Measurements from ENCODE around the gene CCDC192. TPM values are rescaled to one million over a fixed set of nuclear protein-coding genes. Genes with fewer than 3 reads are reported as not detected.

The CCDC192 gene
- total and polyA plus RNA-seq, 2 of the 4 experiments (the other 2 are of a cell fraction), result not detected

GRCh38 chr5:127776477-127776876 lies 73.3 kb downstream of the CCDC192 start:
- H2BK15ac ChIP-seq (ENCODE audit: low read depth, low read length), result no peak overlapping the region
- H2BK20ac ChIP-seq (ENCODE audit: low read depth, low read length), result no peak overlapping the region
- H3K9ac ChIP-seq (ENCODE audit: low read depth, low read length), result no peak overlapping the region
- H2BK120ac ChIP-seq (ENCODE audit: low read depth, low read length), result no peak overlapping the region
- H3K79me1 ChIP-seq (ENCODE audit: low read depth in 1 of 2, low read length in 2 of 2), result no peaks in the 10 kb centered on the region
- no CpG with 5 or more reads among the region's 4 CpGs for WGBS, 2 experiments (ENCODE audit: extremely low coverage in 2 of 2, insufficient read length in 1 of 2)
- H2BK5ac ChIP-seq (ENCODE audit: low read depth, low read length, poor library complexity, severe bottlenecking), result no peak overlapping the region
- H3K23ac ChIP-seq (ENCODE audit: low read depth, low read length), result no peak overlapping the region
- no peak overlapping the region for H4K8ac ChIP-seq (ENCODE audit: low read depth in 2 of 2, low read length in 2 of 2)
- no peak overlapping the region for H4K5ac ChIP-seq (ENCODE audit: low read depth, low read length)
- no peaks in the 10 kb centered on the region for H4K20me1 ChIP-seq (ENCODE audit: insufficient read depth, low read length)
- no peaks in the 10 kb centered on the region for H3K4me1 ChIP-seq (ENCODE audit: control insufficient read depth, insufficient read depth, low read length)
- H3K56ac ChIP-seq (ENCODE audit: extremely low read depth, insufficient read depth, low read length), result no peak overlapping the region
- TF ChIP-seq RFX5 (IDR thresholded peaks at IDR 0.05; ENCODE audit: low read depth, low read length), result no peak
- TF ChIP-seq RCOR1 (IDR thresholded peaks at IDR 0.05; ENCODE audit: insufficient replicate concordance, low read length), result no peak
- TF ChIP-seq ELK1 (IDR thresholded peaks at IDR 0.05; ENCODE audit: borderline replicate concordance, low read depth, low read length), result no peak
- TF ChIP-seq RAD21 (IDR thresholded peaks at IDR 0.05; ENCODE audit: low read length), result no peak
- no peak for TF ChIP-seq SMC3 (IDR thresholded peaks at IDR 0.05; ENCODE audit: low read depth, low read length)
- TF ChIP-seq BHLHE40 (IDR thresholded peaks at IDR 0.05; ENCODE audit: low read depth, low read length), result no peak
- TF ChIP-seq POLR2A (IDR thresholded peaks at IDR 0.05; ENCODE audit: low read depth, low read length), result no peak
- no peak for TF ChIP-seq CTCF (conservative IDR thresholded peaks at IDR 0.05; ENCODE audit: low read depth, low read length)
- H2AK5ac ChIP-seq (ENCODE audit: low read depth, low read length), result no peak overlapping the region
- H3K4ac ChIP-seq (ENCODE audit: low read depth, low read length), result no peak overlapping the region
- H4K91ac ChIP-seq (ENCODE audit: insufficient read depth, low read depth, low read length), result no peak overlapping the region
- in situ Hi-C loops (cut with MboI; ENCODE audit: low sequenced_read_pairs), result no loop called here
- ChIA-PET POLR2A (ENCODE audit: unreplicated experiment) (no interaction called here), CTCF (no interaction called here)
- H3K36me3 ChIP-seq (ENCODE audit: control insufficient read depth, insufficient read depth, low read length), result no peaks in the 10 kb centered on the region
- no peaks in the 10 kb centered on the region for H3K9me1 ChIP-seq (ENCODE audit: insufficient read depth, low read length)
- H3K4me2 ChIP-seq (ENCODE audit: low read depth, low read length), result no peak overlapping the region
- dilution Hi-C loops (cut with HindIII; ENCODE audit: low sequenced_read_pairs, unreplicated experiment), result no loop called here
- no peak overlapping the region for H3K18ac ChIP-seq (ENCODE audit: low read depth, low read length)
- BruUV-seq (replicated peaks), result no TSS peak
- no peak for ATAC-seq (ENCODE audit: low read depth)
- H2AK9ac ChIP-seq (replicated peaks; ENCODE audit: low read depth, low read length, poor library complexity), result no peak overlapping the region
- intact Hi-C loops (cut with micrococcal nuclease), result no loop called here
- no peaks in the 10 kb centered on the region for H3K9me3 ChIP-seq (ENCODE audit: control insufficient read depth, insufficient read depth, low read length)
- peaks cover 2% of the 10 kb centered on the region for H3K27me3 ChIP-seq (ENCODE audit: control insufficient read depth, insufficient read depth, low read length)
- no peak overlapping the region for H3K27ac ChIP-seq (ENCODE audit: insufficient read depth, low read length)
- no peak overlapping the region for H3K4me3 ChIP-seq (ENCODE audit: insufficient read depth, low read depth, low read length)
- no peak overlapping the region for H2AFZ ChIP-seq (replicated peaks; ENCODE audit: low read length, poor library complexity)
- no peak for DNase-seq
- H3K14ac ChIP-seq (replicated peaks; ENCODE audit: low read depth, low read length), result no peak overlapping the region

Data from IMR-90 (cell line).